Stimulated activated CD4-positive, alpha-beta T cell treated with anti-CD3 and anti-CD28 coated beads, TNF-alpha, amount 100 ng/mL, for 4 hours (primary cell): ENCODE data around the gene FOXL3.
"Not testable (repeated sequence)": the region's sequence is repeated elsewhere in the genome, so short reads cannot be mapped to it uniquely, and the experiment has no call there.

Experiments
- DNase-seq, 3 experiments: peaks; one replicate each; pipeline ENCODE4 v3.0.0-alpha.2; 2020; ENCODE audit warnings: low read depth in 3 of 3

The FOXL3 gene

GRCh38 chr7:289756-290553 is at the start of gene FOXL3:
Gene FOXL3 (plus strand): TSS chr7:290170. CDS start chr7:290170, 0 bp downstream.
- DNase-seq: no peak

- DNase-seq: no peak
These were observed 49.0 kb upstream of the FOXL3 start for GRCh38 chr7:240887-241421.

- no peak for DNase-seq
These were observed 48.5 kb upstream of the FOXL3 start for GRCh38 chr7:241513-241912.

GRCh38 chr7:242826-243579 is 47.0 kb upstream of the FOXL3 start:
- DNase-seq: not testable (repeated sequence)

DNA sequence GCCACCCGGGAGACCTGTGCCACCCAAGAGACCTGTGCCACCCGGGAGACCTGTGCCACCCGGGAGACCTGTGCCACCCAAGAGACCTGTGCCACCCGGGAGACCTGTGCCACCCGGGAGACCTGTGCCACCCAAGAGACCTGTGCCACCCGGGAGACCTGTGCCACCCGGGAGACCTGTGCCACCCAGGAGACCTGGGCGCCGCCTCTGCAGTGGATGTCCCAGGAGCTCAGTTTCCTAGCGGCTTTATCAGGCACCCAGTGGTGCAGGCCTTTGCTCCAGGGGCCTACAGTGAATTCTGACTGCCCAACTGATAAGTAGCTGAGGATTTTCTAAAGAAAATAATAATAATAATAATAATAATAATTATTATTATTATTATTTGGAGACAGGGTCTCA is 46.4 kb upstream of the FOXL3 start:
- DNase-seq: not testable (repeated sequence)

DNA sequence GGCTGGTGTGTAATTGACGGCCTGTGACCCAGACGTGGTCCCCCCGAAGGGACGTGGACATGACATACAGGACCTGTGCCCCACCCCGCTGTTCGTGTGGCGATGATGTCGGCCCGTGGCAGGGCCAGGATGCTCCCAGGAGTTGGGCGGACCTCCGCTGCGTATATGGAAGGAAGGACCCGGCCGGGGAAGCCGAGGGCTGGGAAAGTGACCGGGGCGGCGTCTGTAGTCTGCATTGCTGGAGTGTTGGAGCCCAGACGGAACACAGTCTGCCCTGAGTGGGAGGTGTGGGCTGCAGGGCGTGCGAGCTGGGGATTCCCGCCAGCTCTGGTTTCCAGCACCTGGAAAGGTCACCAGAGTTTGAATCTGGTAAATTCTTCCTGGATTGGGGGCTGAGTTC is 45.0 kb upstream of the FOXL3 start:
- no peak for DNase-seq

- DNase-seq: no peak
These were observed 44.2 kb upstream of the FOXL3 start for GRCh38 chr7:245574-246295.

GRCh38 chr7:246451-246850 is 43.5 kb upstream of the FOXL3 start:
- no peak for DNase-seq

DNA sequence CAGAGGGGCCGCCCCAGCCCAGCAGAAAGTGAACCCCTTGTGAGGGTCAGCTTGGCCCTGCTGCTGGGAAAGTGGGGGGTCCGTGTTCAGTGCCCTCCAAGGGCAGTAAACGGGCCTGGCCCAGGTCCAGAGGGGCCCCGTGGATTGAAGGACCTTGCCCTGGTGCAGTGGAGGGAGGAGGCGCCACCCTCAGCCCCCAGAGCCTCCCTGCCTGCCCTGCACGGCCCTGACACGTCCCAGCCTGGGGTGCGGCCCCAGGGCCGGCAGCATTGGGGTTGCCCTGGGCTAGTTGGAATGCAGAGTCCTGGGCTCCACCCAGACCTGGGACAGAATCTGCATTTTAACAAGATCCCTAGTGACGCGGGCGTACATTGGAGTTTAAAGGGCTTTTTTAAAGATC is 42.8 kb upstream of the FOXL3 start:
- DNase-seq: no peak

DNA sequence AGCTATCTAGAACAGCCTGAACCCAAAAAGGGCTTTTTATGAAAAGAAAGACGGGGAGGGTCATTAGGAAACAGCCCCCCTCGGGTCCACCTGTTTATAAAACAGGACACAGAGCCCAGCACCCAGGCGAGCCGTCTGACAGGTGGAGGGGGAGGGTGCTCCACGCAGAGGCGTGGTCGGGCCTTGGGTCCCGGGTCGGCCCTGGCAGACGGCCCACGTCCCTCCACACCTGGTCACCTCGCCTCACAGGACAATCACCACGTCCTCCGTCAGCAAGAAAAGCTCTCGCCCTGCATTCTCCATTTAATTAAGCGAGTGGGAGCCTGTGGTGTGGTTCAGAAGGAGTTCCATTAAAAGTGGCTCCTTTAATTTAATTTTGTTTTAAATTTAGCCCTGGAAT is 42.3 kb upstream of the FOXL3 start:
- no peak for DNase-seq

DNA sequence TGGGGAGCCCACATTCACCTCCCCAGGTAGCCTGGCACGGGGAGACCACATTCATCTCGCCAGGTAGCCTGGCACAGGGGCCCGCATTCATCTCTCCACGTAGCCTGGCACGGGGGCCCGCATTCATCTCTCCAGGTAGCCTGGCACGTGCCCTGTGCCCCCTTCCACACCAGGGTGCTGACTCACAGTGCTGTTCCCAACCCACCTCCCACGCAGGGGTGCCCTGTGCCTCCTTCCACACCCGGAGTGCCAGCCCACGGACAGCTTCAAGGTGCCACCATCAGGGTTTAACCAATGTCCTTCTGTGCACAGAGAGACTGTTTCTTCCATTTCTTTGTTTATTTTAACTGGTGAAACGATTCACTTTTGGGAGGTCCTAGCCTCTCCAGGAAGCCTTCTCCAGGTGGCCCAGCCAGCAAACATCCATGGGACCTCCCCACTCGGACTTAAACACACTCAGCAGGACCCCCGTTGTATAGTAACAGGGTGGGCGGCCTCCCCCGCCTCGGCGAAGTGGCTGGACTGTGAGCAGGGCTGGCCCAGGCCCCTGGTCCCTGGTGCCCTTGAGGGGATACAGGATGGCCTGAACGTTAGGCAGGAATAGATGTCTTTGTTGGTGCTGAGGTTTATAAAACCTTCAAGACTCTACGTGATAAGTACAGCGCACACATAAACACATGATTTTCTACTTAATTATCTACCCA is 41.1 kb upstream of the FOXL3 start:
- no peak for DNase-seq

DNA sequence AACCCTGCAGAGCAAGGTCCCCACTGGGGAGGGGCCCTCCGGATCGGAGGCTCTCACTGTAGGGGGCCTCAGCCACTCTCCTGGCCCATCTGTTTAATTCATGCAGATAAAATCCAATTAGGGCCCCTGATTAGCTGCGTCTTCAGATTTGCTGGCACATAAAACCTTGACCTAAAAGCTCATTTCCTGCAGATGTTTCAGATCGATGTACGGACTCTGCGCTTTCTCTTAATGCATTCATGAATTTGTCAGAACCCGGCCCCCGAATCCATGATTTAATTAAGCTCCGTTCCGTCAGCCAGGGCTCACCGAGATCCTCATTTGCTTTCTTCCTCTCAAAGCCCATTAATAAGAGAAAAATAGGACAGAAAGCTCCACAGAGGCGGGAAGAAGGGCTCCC is 40.0 kb upstream of the FOXL3 start:
- DNase-seq: no peak

GRCh38 chr7:250523-250922 is 39.4 kb upstream of the FOXL3 start:
- DNase-seq: no peak

DNA sequence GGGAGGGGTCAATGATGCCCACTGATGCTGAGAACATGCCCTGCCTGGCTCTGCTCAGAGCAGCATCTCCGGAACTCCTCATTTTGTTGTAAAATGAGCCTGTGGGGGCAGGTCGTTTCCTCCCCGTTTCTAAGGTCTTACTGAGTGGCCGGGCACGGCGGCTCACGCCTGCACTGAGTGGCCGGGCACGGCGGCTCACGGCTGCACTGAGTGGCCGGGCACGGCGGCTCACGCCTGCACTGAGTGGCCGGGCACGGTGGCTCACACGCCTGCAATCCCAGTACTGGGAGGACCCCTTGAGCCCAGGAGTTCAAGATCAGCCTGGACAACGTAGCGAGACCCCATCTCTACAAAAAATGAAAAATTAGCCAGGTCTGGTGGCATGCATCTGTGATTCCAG is 39.0 kb upstream of the FOXL3 start:
- DNase-seq: no peak

DNA sequence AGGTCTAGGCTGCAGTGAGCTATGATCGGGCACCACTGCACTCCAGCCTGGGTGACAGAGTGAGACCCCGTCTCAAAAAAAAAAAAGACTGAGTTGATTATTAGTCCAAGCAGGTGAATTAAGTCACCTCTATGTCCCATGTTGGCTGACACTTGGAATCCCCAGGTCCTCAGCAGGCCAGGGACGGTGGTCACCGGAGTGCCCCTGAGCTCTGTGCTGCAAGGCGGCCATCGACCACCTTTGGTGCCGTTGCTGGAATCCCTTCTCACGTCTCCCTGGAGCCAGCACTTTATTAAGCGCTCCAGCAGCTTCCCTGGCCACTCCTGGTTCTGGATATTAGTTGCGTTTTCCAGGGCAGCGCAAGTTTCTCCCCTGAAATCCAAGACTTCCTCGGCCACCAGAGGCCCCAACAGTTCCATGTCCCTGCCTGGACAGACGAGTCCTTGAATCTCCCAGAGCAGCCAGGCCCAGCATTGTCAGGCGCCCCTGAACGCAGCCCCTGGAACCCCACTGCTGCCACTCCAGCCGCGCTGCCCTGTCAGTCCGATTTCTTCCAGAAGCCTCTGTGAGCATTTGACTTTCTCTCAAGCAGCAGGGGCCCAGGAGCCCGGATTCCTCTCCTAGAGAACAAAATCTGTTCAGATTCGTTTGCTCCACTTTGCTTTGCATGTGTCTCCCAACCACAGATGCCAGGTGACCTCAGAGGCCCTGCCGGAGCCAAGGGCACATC is 38.4 kb upstream of the FOXL3 start:
- DNase-seq: no peak

DNA sequence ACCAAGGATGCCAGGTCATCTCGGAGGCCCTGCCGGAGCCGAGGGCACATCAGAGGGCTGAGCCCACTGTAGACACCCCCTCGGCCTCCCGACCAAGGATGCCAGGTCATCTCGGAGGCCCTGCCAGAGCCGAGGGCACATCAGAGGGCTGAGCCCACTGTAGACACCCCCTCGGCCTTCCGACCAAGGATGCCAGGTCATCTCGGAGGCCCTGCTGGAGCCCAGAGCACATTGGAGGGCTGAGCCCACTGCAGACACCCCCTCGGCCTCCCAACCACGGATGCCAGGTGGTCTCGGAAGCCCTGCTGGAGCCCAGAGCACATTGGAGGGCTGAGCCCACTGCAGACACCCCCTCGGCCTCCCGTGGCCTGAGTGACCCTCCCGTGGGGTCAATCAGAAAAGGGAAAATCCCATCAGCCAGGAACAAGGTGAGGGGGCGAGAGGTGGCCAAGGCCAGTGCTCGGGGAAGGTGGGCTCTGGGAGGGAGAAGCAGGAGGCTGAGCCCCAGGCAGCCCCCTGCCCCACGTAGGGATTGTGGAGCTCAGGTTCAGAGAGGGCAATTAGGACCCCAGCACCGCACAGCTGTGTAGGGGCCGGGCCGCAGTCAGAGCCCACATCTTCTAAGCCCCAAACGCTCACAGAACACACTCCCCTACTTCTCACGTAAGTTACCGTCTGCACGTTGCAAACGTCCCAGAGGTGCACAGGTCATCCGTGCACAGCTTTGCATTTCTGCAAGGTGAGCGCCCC is 37.6 kb upstream of the FOXL3 start:
- no peak for DNase-seq

GRCh38 chr7:252981-253380 is 37.0 kb upstream of the FOXL3 start:
- DNase-seq: no peak

DNA sequence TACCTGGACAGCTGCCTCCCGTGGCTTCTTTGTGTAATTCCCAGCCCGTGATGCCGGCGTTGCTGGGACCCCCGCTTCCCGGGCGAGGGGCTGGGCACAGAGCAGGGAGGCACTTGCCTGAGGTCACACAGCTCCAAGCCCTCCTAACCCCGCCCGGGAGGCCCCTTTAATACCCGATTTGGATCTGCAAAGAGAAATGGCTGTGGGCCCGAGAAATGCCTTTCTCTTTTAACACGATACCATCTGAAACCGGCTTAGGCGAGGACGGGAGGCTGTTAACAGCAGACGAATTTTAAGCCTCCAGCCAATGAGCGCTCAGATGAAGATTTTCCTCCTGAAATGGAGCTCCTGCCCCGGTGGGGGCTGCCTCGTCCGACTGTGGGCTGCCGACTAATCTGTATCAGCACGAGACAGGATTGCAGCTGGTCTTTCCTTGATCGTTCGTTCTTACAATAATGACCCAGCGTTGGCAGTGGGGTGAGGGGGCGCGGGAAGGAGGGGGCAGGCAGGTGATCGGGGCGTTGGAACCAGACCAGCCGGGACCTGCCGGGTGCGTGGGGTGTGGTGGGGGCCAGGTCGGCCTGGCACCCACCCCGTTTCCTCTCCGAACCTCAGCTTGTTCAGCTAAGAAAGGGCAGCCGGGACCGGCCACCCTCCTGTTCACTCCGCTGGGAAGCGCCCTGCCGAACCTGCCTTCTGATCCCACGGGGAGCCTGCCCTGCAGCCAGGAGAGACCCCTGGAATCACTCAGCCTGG is 36.2 kb upstream of the FOXL3 start:
- DNase-seq: no peak

DNA sequence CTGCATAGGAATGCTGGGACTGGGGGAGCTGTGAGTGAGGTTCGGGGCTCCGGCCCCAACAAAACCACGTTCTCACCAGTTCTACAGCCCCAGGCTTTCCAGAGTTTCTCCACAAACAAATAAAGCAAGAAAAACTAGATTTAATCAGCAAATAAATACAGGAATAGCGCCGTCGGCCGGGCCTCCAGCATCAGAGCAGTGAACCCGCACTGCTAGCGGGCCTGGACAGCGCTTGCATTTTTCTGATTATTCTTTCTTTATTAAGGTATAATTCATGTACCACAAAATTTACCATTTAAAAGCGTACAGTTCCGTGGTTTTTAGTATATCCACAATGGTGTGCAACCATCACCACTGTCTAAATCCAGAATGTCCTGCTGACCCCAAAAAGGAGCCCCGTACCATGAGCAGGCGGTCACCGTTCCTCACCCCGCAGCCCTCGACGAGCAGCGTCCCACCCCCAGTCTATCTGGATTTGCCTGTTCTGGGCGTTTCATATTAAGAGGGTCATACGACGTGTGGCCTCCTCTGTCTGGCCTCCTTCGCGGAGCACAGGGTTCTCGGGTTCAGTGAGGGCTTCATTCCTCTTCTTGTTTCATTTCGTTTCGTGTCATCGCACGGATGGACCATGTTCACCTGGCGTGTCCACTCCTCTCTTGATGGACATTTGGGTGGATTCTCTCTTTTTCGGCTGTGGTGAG is 35.5 kb upstream of the FOXL3 start:
- no peak for DNase-seq
